ENCODE measurements around the gene ARHGEF7. TPM values are rescaled to one million over a fixed set of nuclear protein-coding genes. Genes with fewer than 3 reads are reported as not detected.

The ARHGEF7 gene
- total RNA-seq, 4 donors from 2014 or later: 42.8 to 125 (median 61.1) TPM

- intact Hi-C loops (cut with DNase I; ENCODE audit: low total_unique reads): no loop called here
- WGBS, 2 donors: 95 to 96% methylated on average over 14 of the region's 14 CpGs
- no peak for DNase-seq (ENCODE audit: low spot score in 2 of 2)
- H3K4me3 ChIP-seq (ENCODE audit: low read depth, poor library complexity, severe bottlenecking): no peak overlapping the region
- TF ChIP-seq CTCF (IDR thresholded peaks at IDR 0.05) (no peak), POLR2A (IDR thresholded peaks at IDR 0.05) (no peak)
Measured at GRCh38 chr13:111265006-111265700, 150.0 kb downstream of the ARHGEF7 start.

GRCh38 chr13:111265701-111266035, 150.6 kb downstream of the ARHGEF7 start:
- DNase-seq (ENCODE audit: low spot score in 2 of 2): no peak
- no peak overlapping the region for H3K4me3 ChIP-seq (ENCODE audit: low read depth, poor library complexity, severe bottlenecking)
- intact Hi-C loops (cut with DNase I; ENCODE audit: low total_unique reads): no loop called here
- TF ChIP-seq CTCF (IDR thresholded peaks at IDR 0.05) (no peak), POLR2A (IDR thresholded peaks at IDR 0.05) (no peak)
- 86 to 87% methylated on average over 7 of the region's 7 CpGs for WGBS, 2 donors

- no peak for DNase-seq (ENCODE audit: low spot score in 2 of 2)
- intact Hi-C loops (cut with DNase I; ENCODE audit: low total_unique reads): no loop called here
- no peak overlapping the region for H3K4me3 ChIP-seq (ENCODE audit: low read depth, poor library complexity, severe bottlenecking)
- 88 to 89% methylated on average over 5 of the region's 5 CpGs for WGBS, 2 donors
- TF ChIP-seq POLR2A (IDR thresholded peaks at IDR 0.05) (no peak), CTCF (IDR thresholded peaks at IDR 0.05) (no peak)
Measured at GRCh38 chr13:111267205-111267604, 152.1 kb downstream of the ARHGEF7 start.

GRCh38 chr13:111267784-111268183, 152.7 kb downstream of the ARHGEF7 start:
- intact Hi-C loops (cut with DNase I; ENCODE audit: low total_unique reads): no loop called here
- DNase-seq (ENCODE audit: low spot score in 2 of 2): no peak
- H3K4me3 ChIP-seq (ENCODE audit: low read depth, poor library complexity, severe bottlenecking): no peak overlapping the region
- 60 to 64% methylated on average over 2 of the region's 2 CpGs for WGBS, 2 donors
- TF ChIP-seq POLR2A (IDR thresholded peaks at IDR 0.05): no peak
- no peak for TF ChIP-seq CTCF (IDR thresholded peaks at IDR 0.05)

GRCh38 chr13:111269508-111269907, 154.4 kb downstream of the ARHGEF7 start:
- 78 to 81% methylated on average over 10 of the region's 10 CpGs for WGBS, 2 donors

GRCh38 chr13:111270126-111270525, 155.0 kb downstream of the ARHGEF7 start:
- DNase-seq (ENCODE audit: low spot score in 2 of 2): no peak
- 51 to 54% methylated on average over 5 of the region's 5 CpGs for WGBS, 2 donors
- TF ChIP-seq POLR2A (IDR thresholded peaks at IDR 0.05) (no peak), CTCF (IDR thresholded peaks at IDR 0.05) (no peak)
- H3K4me3 ChIP-seq (ENCODE audit: low read depth, poor library complexity, severe bottlenecking): no peak overlapping the region
- intact Hi-C loops (cut with DNase I; ENCODE audit: low total_unique reads): no loop called here

More at GRCh38 chr13:111269508-111269907, 154.4 kb downstream of the ARHGEF7 start:
- intact Hi-C loops (cut with DNase I; ENCODE audit: low total_unique reads): no loop called here
- no peak overlapping the region for H3K4me3 ChIP-seq (ENCODE audit: low read depth, poor library complexity, severe bottlenecking)
- no peak for TF ChIP-seq POLR2A (IDR thresholded peaks at IDR 0.05)
- DNase-seq (ENCODE audit: low spot score in 2 of 2): no peak

Data from lower leg skin (tissue), 4 donors.